Vagina (tissue), 2 donors: ENCODE results near the gene CD52. TPM values are rescaled to one million over a fixed set of nuclear protein-coding genes. Genes with fewer than 3 reads are reported as not detected.

Experiments used
- DNase-seq, 2 donors: peaks; one replicate each; pipeline ENCODE4 v3.0.0-alpha.2; 2017; ENCODE audit errors: extremely low spot score in 2 of 2
- H3K27ac ChIP-seq: fragments of 200-600 bp; sonication (generic); one replicate; pipeline ENCODE4 v1.5.1; 2019
- H3K27me3 ChIP-seq: fragments of 200-600 bp; sonication (generic); one replicate; pipeline ENCODE4 v1.5.1; 2019
- H3K36me3 ChIP-seq, 2 donors: fragments of 200-600 bp; sonication (generic); one replicate each; pipeline ENCODE4 v1.5.1; 2017 to 2019
- H3K4me1 ChIP-seq: fragments of 200-600 bp; sonication (generic); one replicate; pipeline ENCODE4 v1.5.1; 2019
- H3K4me3 ChIP-seq, 2 donors: fragments of 200-600 bp; sonication (generic); 1 replicate in 1 of 2; 2 replicates in 1 of 2; pipeline ENCODE4 v1.5.1; 2016 to 2019
- H3K9me3 ChIP-seq: fragments of 200-600 bp; sonication (generic); one replicate; pipeline ENCODE4 v1.5.1; 2019
- POLR2A ChIP-seq, 2 donors: fragments of 450-650 bp; IDR thresholded peaks; one replicate each; pipeline ENCODE4 v1.6.1; 2017; ENCODE audit warnings: antibody characterized with exemption in 2 of 2, mild to moderate bottlenecking in 2 of 2, moderate library complexity in 2 of 2
- POLR2AphosphoS5 ChIP-seq, 2 donors: sonication (generic); formaldehyde crosslinking; IDR thresholded peaks; one replicate each; pipeline ENCODE4 v1.9.0; 2017; ENCODE audit warnings: antibody characterized with exemption in 2 of 2, mild to moderate bottlenecking in 2 of 2, low read depth in 1 of 2; ENCODE audit not compliant: insufficient read depth in 1 of 2
- intact Hi-C: fragments of 100-400 bp; cut with DNase I; formaldehyde crosslinking; loops from one replicate; pipeline ENCODE4 v1.15.1; 2023
- total RNA-seq: library from RNA; depleted of rRNA; stranded (reverse); fragments of >200 nt; gene quantifications from one replicate; pipeline ENCODE4 v1.2.3, GENCODE V29; 2016
- TF ChIP-seq, protein P1 (sequence below), 3 experiments: fragments of 450-650 bp in 2 of 3; fragments of 200-600 bp in 1 of 3; sonication (generic) in 1 of 3; IDR thresholded peaks; one replicate each; pipeline ENCODE4 v1.5.1; 2017 to 2019; ENCODE audit warnings: antibody characterized with exemption in 3 of 3, mild to moderate bottlenecking in 2 of 3, moderate library complexity in 2 of 3

Gene CD52
- total RNA-seq, 1 donor from 2014 or later = 8.1 TPM

DNA sequence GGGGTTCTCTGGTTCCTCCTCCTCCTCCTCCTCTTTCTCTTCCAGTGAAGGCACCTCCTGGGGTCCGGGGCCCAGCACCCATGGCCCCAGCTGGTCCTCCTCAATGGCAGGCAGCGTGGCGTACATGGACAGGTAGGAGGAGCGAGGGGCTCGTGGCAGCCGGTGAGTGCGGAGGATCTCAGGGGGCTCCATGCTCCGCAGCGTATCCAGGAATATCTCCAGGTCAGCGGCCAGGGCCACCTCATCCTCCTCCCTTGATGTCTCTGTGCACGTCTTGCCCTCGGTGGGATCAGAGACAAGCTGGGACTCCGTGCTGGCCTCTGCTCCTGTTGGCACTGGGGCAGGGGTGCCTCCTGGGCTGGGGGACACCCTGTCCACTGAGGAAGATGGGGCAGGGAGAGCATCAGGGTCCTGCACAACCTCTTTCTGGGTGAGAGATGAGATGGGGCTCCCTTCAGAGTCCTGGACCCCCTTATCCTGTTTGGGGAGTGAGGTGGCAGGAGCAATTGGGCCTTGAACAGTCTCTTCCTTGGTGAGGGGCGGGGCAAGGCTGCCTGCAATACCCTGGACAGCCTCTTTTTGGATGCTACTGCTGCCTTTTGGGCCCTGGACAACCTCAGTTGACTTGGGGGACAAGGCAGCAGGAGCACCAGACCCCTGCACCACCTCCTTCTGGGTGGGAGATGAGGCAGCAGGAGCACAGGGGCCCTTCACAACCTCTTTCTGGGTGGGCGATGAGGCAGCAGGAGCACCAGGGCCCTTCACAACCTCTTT, 26.6 kb downstream of the CD52 start:
- Histone ChIP-seq H3K4me3 (no peak overlapping the region), H3K27me3 (no peaks in the 10 kb centered on the region), H3K4me1 (no peaks in the 10 kb centered on the region), H3K9me3 (no peaks in the 10 kb centered on the region), H3K36me3 (no peaks in the 10 kb centered on the region), H3K27ac (no peak overlapping the region)
- intact Hi-C loops = no loop called here
- DNase-seq = no peak
- TF ChIP-seq POLR2AphosphoS5 (IDR thresholded peaks at IDR 0.05; ENCODE audit: insufficient read depth in 1 of 2, low read depth in 1 of 2) (no peak), POLR2A (IDR thresholded peaks at IDR 0.05) (no peak)
- TF ChIP-seq, protein P1, sequence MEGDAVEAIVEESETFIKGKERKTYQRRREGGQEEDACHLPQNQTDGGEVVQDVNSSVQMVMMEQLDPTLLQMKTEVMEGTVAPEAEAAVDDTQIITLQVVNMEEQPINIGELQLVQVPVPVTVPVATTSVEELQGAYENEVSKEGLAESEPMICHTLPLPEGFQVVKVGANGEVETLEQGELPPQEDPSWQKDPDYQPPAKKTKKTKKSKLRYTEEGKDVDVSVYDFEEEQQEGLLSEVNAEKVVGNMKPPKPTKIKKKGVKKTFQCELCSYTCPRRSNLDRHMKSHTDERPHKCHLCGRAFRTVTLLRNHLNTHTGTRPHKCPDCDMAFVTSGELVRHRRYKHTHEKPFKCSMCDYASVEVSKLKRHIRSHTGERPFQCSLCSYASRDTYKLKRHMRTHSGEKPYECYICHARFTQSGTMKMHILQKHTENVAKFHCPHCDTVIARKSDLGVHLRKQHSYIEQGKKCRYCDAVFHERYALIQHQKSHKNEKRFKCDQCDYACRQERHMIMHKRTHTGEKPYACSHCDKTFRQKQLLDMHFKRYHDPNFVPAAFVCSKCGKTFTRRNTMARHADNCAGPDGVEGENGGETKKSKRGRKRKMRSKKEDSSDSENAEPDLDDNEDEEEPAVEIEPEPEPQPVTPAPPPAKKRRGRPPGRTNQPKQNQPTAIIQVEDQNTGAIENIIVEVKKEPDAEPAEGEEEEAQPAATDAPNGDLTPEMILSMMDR (IDR thresholded peaks at IDR 0.05) = no peak

GRCh38 chr1:26345718-26346117, 28.0 kb downstream of the CD52 start:
- Histone ChIP-seq H3K27ac (no peak overlapping the region), H3K36me3 (no peaks in the 10 kb centered on the region), H3K27me3 (no peaks in the 10 kb centered on the region), H3K9me3 (no peaks in the 10 kb centered on the region), H3K4me3 (no peak overlapping the region), H3K4me1 (no peaks in the 10 kb centered on the region)
- intact Hi-C loops = no loop called here
- DNase-seq = no peak
- TF ChIP-seq, protein P1 (IDR thresholded peaks at IDR 0.05) = no peak

GRCh38 chr1:26346274-26347033, 28.7 kb downstream of the CD52 start:
- Histone ChIP-seq H3K27ac (no peak overlapping the region), H3K36me3 (no peaks in the 10 kb centered on the region), H3K4me3 (no peak overlapping the region), H3K4me1 (peaks cover 6% of the 10 kb centered on the region), H3K9me3 (no peaks in the 10 kb centered on the region), H3K27me3 (no peaks in the 10 kb centered on the region)
- intact Hi-C loops = no loop called here
- DNase-seq = no peak
- TF ChIP-seq POLR2AphosphoS5 (IDR thresholded peaks at IDR 0.05; ENCODE audit: insufficient read depth in 1 of 2, low read depth in 1 of 2) (no peak), POLR2A (IDR thresholded peaks at IDR 0.05) (no peak)
- TF ChIP-seq, protein P1 (IDR thresholded peaks at IDR 0.05) = no peak

GRCh38 chr1:26349188-26349876, 31.6 kb downstream of the CD52 start:
- no peaks in the 10 kb centered on the region for H3K27me3 ChIP-seq
- no peak overlapping the region for H3K4me3 ChIP-seq
- intact Hi-C loops = no loop called here
- H3K27ac ChIP-seq = no peak overlapping the region
- H3K36me3 ChIP-seq = no peaks in the 10 kb centered on the region
- no peaks in the 10 kb centered on the region for H3K9me3 ChIP-seq
- no peak for DNase-seq
- TF ChIP-seq POLR2AphosphoS5 (IDR thresholded peaks at IDR 0.05; ENCODE audit: insufficient read depth in 1 of 2, low read depth in 1 of 2) (no peak), POLR2A (IDR thresholded peaks at IDR 0.05) (no peak)
- TF ChIP-seq, protein P1 (IDR thresholded peaks at IDR 0.05) = no peak
- H3K4me1 ChIP-seq = peaks cover 12% of the 10 kb centered on the region
